22Rv1 (cell line): ENCODE data around the gene SDHAF4.
"Not testable (repeated sequence)": the region's sequence is repeated elsewhere in the genome, so short reads cannot be mapped to it uniquely, and the experiment has no call there.

Experiments used
- H3K27ac ChIP-seq: fragments of 450-650 bp; 2 replicates; pipeline ENCODE4 v1.5.1; 2017
- ZFX ChIP-seq: fragments of 450-650 bp; IDR thresholded peaks from 2 replicates; pipeline ENCODE4 v1.6.1; 2017; ENCODE audit warnings: antibody characterized with exemption, borderline replicate concordance
- TF ChIP-seq, protein P1 (sequence below): fragments of 450-650 bp; IDR thresholded peaks from 2 replicates; pipeline ENCODE4 v1.5.1; 2017; ENCODE audit warnings: mild to moderate bottlenecking

Gene SDHAF4

GRCh38 chr6:70592391-70593117 lies 25.8 kb downstream of the SDHAF4 start:
- no peak overlapping the region for H3K27ac ChIP-seq
- TF ChIP-seq, protein P1, sequence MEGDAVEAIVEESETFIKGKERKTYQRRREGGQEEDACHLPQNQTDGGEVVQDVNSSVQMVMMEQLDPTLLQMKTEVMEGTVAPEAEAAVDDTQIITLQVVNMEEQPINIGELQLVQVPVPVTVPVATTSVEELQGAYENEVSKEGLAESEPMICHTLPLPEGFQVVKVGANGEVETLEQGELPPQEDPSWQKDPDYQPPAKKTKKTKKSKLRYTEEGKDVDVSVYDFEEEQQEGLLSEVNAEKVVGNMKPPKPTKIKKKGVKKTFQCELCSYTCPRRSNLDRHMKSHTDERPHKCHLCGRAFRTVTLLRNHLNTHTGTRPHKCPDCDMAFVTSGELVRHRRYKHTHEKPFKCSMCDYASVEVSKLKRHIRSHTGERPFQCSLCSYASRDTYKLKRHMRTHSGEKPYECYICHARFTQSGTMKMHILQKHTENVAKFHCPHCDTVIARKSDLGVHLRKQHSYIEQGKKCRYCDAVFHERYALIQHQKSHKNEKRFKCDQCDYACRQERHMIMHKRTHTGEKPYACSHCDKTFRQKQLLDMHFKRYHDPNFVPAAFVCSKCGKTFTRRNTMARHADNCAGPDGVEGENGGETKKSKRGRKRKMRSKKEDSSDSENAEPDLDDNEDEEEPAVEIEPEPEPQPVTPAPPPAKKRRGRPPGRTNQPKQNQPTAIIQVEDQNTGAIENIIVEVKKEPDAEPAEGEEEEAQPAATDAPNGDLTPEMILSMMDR, result no peak
- no peak for TF ChIP-seq ZFX

GRCh38 chr6:70593118-70593486 lies 26.4 kb downstream of the SDHAF4 start:
- TF ChIP-seq, protein P1, result no peak
- TF ChIP-seq ZFX, result no peak

DNA sequence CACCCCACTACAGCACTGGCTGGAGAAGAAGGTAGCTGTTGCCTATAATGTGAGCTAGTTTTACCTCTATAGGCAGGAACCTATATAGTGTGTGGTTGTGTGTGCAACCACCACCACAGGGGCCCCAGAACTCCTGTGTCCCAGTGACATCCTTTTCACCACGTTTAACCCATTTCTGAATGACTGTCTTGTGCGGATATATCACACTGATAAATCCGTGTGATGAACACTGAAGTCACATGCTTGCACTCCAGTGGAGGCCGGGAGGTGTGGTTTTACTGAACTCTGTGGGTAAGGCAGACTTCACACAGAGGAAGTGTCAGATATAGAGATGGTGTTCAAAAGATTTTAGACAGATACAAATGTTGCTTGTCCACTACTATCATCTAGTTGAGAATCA lies 32.5 kb downstream of the SDHAF4 start:
- TF ChIP-seq, protein P1, result no peak
- no peak for TF ChIP-seq ZFX
- H3K27ac ChIP-seq, result no peak overlapping the region

More at GRCh38 chr6:70593118-70593486, 26.4 kb downstream of the SDHAF4 start:
- no peak overlapping the region for H3K27ac ChIP-seq

DNA sequence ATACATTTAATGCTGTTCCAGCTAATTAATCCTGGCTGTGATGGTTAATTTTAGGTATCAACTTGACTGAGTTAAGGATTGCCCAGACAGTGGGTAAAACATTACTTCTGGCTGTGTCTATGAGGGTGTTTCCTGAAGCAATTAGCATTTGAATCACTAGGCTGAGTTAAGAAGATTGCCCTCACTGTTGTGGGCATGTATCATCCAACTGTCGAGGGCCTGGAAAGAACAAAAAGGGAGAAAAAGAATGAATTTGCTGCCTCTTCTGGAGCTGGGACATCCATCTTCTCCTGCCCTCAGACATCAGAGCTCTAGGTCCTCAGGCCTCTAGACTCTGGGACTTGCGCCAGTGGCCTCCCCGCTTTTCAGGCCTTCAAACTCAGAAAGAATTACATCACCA lies 34.3 kb downstream of the SDHAF4 start:
- no peak for TF ChIP-seq ZFX
- TF ChIP-seq, protein P1, result no peak
- H3K27ac ChIP-seq, result no peak overlapping the region

- no peak for TF ChIP-seq ZFX
- TF ChIP-seq, protein P1, result no peak
- H3K27ac ChIP-seq, result no peak overlapping the region
Observed at GRCh38 chr6:70604254-70604653, 37.5 kb downstream of the SDHAF4 start.

- H3K27ac ChIP-seq, result not testable (repeated sequence)
Observed at GRCh38 chr6:70607371-70607770, 40.6 kb downstream of the SDHAF4 start.

DNA sequence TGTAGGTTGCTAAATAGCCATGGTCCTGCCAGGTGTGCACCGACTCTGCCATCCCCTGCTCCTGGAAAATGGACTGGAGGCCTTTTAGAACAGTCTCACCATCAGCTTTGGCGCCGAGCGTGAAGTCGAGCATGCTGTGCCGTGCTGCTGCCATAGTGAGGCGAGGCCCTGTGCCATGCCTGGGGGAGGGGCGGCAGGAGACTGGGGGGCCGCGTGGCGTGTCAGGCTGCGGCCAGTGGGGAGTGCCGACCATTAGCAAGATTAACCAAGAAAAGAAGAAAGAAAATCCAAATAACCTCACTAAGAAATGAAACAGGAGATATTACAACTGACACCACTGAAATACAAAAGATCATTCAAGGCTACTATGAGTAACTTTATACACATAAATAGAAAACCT lies 42.5 kb downstream of the SDHAF4 start:
- not testable (repeated sequence) for H3K27ac ChIP-seq

GRCh38 chr6:70616728-70617260 lies 50.1 kb downstream of the SDHAF4 start:
- H3K27ac ChIP-seq, result no peak overlapping the region
- TF ChIP-seq, protein P1, result no peak
- TF ChIP-seq ZFX, result no peak
